ENCODE results near the gene TCOF1. TPM values are rescaled to one million over a fixed set of nuclear protein-coding genes. Genes with fewer than 3 reads are reported as not detected.

The TCOF1 gene
- total and polyA plus RNA-seq, 2 of the 8 experiments (the other 6 are each of a cell fraction or from before 2014, with no cell fraction given) = 35.9 to 170 TPM

- Histone ChIP-seq H3K23me2 (ENCODE audit: low read depth, low read length) (peaks cover 1% of the 10 kb centered on the region; the same call in 1 of the 2 replicates), H3K23ac (ENCODE audit: insufficient read length) (no peak overlapping the region), H3K27me3 (replicated peaks in 1 of 4; ENCODE audit: control insufficient read depth in 3 of 4, extremely low read depth in 1 of 4, insufficient read depth in 3 of 4, low read length in 3 of 4) (no peaks in the 10 kb centered on the region), H3K4me2 (ENCODE audit: insufficient read depth in 1 of 2, low read depth in 2 of 2, low read length in 2 of 2) (no peak overlapping the region), H4K20me1 (replicated peaks in 1 of 2; ENCODE audit: control insufficient read depth in 1 of 2, insufficient read depth in 2 of 2, low read length in 2 of 2) (no peaks in the 10 kb centered on the region), H2BK5ac (ENCODE audit: low read depth, low read length) (no peak overlapping the region), H3K27ac (ENCODE audit: low read depth, low read length) (no peak overlapping the region), H3K56ac (replicated peaks; ENCODE audit: insufficient read length, low read depth, low read length) (no peak overlapping the region), H4K5ac (ENCODE audit: insufficient read length, low read depth, low read length) (no peak overlapping the region), H3K4me3 (ENCODE audit: extremely low read depth in 1 of 4, insufficient read depth in 2 of 4, low read depth in 3 of 4, low read length in 4 of 4) (no peak overlapping the region), H4K91ac (replicated peaks; ENCODE audit: insufficient read length, low read length) (no peak overlapping the region), H3K18ac (ENCODE audit: extremely low read depth, low read length) (no peak overlapping the region), H4K8ac (ENCODE audit: extremely low read depth, insufficient read depth, low read length) (no peak overlapping the region), H2AK5ac (ENCODE audit: low read depth, low read length) (no peak overlapping the region), H2AFZ (ENCODE audit: low read length) (no peak overlapping the region), H2BK20ac (ENCODE audit: low read length) (no peak overlapping the region), H2BK15ac (ENCODE audit: low read length) (no peak overlapping the region), H2BK120ac (replicated peaks; ENCODE audit: low read depth, low read length) (no peak overlapping the region), H3K9me3 (ENCODE audit: insufficient read depth in 2 of 2, low read depth in 1 of 2, low read length in 1 of 2) (no peaks in the 10 kb centered on the region), H3K4me1 (replicated peaks in 1 of 4; ENCODE audit: control insufficient read depth in 3 of 4, insufficient read depth in 4 of 4, low read length in 3 of 4) (no peaks in the 10 kb centered on the region), H2BK12ac (ENCODE audit: low read depth, low read length) (no peak overlapping the region), H3K4ac (replicated peaks; ENCODE audit: insufficient read length, low read depth, low read length) (no peak overlapping the region), H3K79me2 (ENCODE audit: control insufficient read depth in 1 of 2, insufficient read depth in 2 of 2, low read length in 2 of 2) (no peaks in the 10 kb centered on the region), H3K79me1 (ENCODE audit: low read depth, low read length) (no peaks in the 10 kb centered on the region), H3K36me3 (ENCODE audit: control insufficient read depth in 2 of 4, insufficient read depth in 4 of 4, low read length in 3 of 4) (no peaks in the 10 kb centered on the region), H3K9ac (replicated peaks in 1 of 4; ENCODE audit: extremely low read depth in 1 of 4, low read depth in 3 of 4, low read length in 3 of 4) (no peak overlapping the region), H3K14ac (ENCODE audit: insufficient read length) (no peak overlapping the region)
- CTCF ChIA-PET (ENCODE audit: partially characterized antibody) = interaction anchor here (0.6 to 1.0 kb wide), 2 partner anchors 9 to 112 kb away, joined by 3 read pairs; no protein-coding TSS in a partner anchor
- POLR2A ChIA-PET (ENCODE audit: partially characterized antibody) = no interaction called here
- WGBS, 2 experiments (ENCODE audit: extremely low coverage in 1 of 2, insufficient coverage in 1 of 2, insufficient read length in 1 of 2, insufficient replicate concordance in 2 of 2, low coverage in 1 of 2, low lambda C conversion rate in 2 of 2, missing lambda C conversion rate in 1 of 2) = 90% methylated on average over 5 of the region's 5 CpGs; no CpG with 5 or more reads in 1 of the 2 experiments
- DNase-seq (ENCODE audit: low read depth in 1 of 2, low spot score in 2 of 2) (no peak), FAIRE-seq (no peak)
- no peak for TF ChIP-seq ATF3 (IDR thresholded peaks at IDR 0.05; ENCODE audit: insufficient read depth, low read depth, low read length)
- no peak for TF ChIP-seq TCF12 (IDR thresholded peaks at IDR 0.05; ENCODE audit: low read depth, low read length)
- no peak for TF ChIP-seq CHD2 (IDR thresholded peaks at IDR 0.05; ENCODE audit: low read length)
- TF ChIP-seq RXRA (IDR thresholded peaks at IDR 0.05; ENCODE audit: insufficient read depth, low read depth, low read length) = no peak
- TF ChIP-seq CTBP2 (IDR thresholded peaks at IDR 0.05; ENCODE audit: borderline replicate concordance, insufficient read depth, insufficient read length, low read length) = no peak
- TF ChIP-seq SRF (IDR thresholded peaks at IDR 0.05; ENCODE audit: low read depth, low read length) = no peak
- TF ChIP-seq KDM1A (IDR thresholded peaks at IDR 0.05; ENCODE audit: borderline replicate concordance, low read length) = no peak
- no peak for TF ChIP-seq YY1 (IDR thresholded peaks at IDR 0.05; ENCODE audit: low read depth, low read length)
- no peak for TF ChIP-seq ATF2 (IDR thresholded peaks at IDR 0.05; ENCODE audit: low read length)
- no peak for TF ChIP-seq SP1 (IDR thresholded peaks at IDR 0.05; ENCODE audit: low read depth, low read length)
- TF ChIP-seq NANOG (IDR thresholded peaks at IDR 0.05; ENCODE audit: insufficient read depth, low read depth, low read length, poor library complexity, severe bottlenecking) = no peak
- TF ChIP-seq E2F6 (IDR thresholded peaks at IDR 0.05) = no peak
Observed at GRCh38 chr5:150342583-150342982, 14.9 kb upstream of the TCOF1 start.
